HEK293 (cell line): ENCODE data around the gene BORCS8.

Source experiments
- CTCF ChIA-PET: fragments of 350-600 bp; formaldehyde crosslinking; extraction: SDS; loops from one replicate; lab custom pipeline; 2021; ENCODE audit warnings: antibody characterized with exemption; lab: Yijun Ruan, JAX
- POLR2A ChIA-PET: fragments of 300-600 bp; formaldehyde crosslinking; extraction: SDS; loops from one replicate; lab custom pipeline; 2020; ENCODE audit warnings: antibody characterized with exemption, inconsistent platforms; lab: Yijun Ruan, JAX
- H3K27ac ChIP-seq: fragments of 200-500 bp; sonication (Bioruptor generic); 2 replicates; pipeline ENCODE4 v1.5.1; 2014; ENCODE audit warnings: low read depth, low read length, control low read depth, inconsistent platforms; ENCODE audit errors: extremely low read depth
- H3K36me3 ChIP-seq, 2 experiments: fragments of 200-500 bp in 1 of 2; sonication (Bioruptor generic) in 1 of 2; 1 replicate in 1 of 2; 2 replicates in 1 of 2; pipeline ENCODE4 v1.5.1; 2014 to 2017; ENCODE audit warnings: inconsistent platforms in 2 of 2, low read length in 2 of 2; ENCODE audit not compliant: control insufficient read depth in 2 of 2, insufficient read depth in 1 of 2
- H3K4me1 ChIP-seq: fragments of 200-500 bp; sonication (Bioruptor generic); 2 replicates; pipeline ENCODE4 v1.5.1; 2014; ENCODE audit warnings: mild to moderate bottlenecking, low read length, inconsistent platforms; ENCODE audit not compliant: control insufficient read depth, insufficient read depth
- H3K4me3 ChIP-seq: 2 replicates; pipeline ENCODE4 v1.5.1; 2011; ENCODE audit warnings: low read depth, mild to moderate bottlenecking, control low read depth, low read length, moderate library complexity
- H3K9me3 ChIP-seq: fragments of 200-500 bp; sonication (Bioruptor generic); 2 replicates; pipeline ENCODE4 v1.5.1; 2014; ENCODE audit warnings: low read depth, low read length, inconsistent platforms; ENCODE audit not compliant: control insufficient read depth, insufficient read depth
- EGR2 ChIP-seq: fragments of 450-650 bp; formaldehyde crosslinking; IDR thresholded peaks from 2 replicates; pipeline ENCODE4 v1.5.1; 2016; ENCODE audit warnings: low read depth, missing biosample characterization, missing genetic modification characterization
- KLF16 ChIP-seq: fragments of 450-650 bp; formaldehyde crosslinking; IDR thresholded peaks from 2 replicates; pipeline ENCODE4 v1.5.1; 2017; ENCODE audit warnings: missing biosample characterization, missing genetic modification characterization
- ZNF2 ChIP-seq: fragments of 450-650 bp; formaldehyde crosslinking; IDR thresholded peaks from 2 replicates; pipeline ENCODE4 v1.5.1; 2016; ENCODE audit warnings: missing biosample characterization, missing genetic modification characterization
- ZNF202 ChIP-seq: fragments of 450-650 bp; formaldehyde crosslinking; IDR thresholded peaks from 2 replicates; pipeline ENCODE4 v1.5.1; 2016; ENCODE audit warnings: missing biosample characterization, missing genetic modification characterization, borderline replicate concordance
- ZNF223 ChIP-seq: fragments of 450-650 bp; formaldehyde crosslinking; IDR thresholded peaks from 2 replicates; pipeline ENCODE4 v1.5.1; 2016; ENCODE audit warnings: missing biosample characterization, missing genetic modification characterization
- ZNF239 ChIP-seq: fragments of 450-650 bp; formaldehyde crosslinking; IDR thresholded peaks from 2 replicates; pipeline ENCODE4 v1.5.1; 2016; ENCODE audit warnings: missing biosample characterization, missing genetic modification characterization
- ZNF266 ChIP-seq: fragments of 450-650 bp; formaldehyde crosslinking; IDR thresholded peaks from 2 replicates; pipeline ENCODE4 v1.5.1; 2016; ENCODE audit warnings: missing biosample characterization, missing genetic modification characterization, low read depth
- ZNF324 ChIP-seq: fragments of 450-650 bp; formaldehyde crosslinking; IDR thresholded peaks from 2 replicates; pipeline ENCODE4 v1.5.1; 2016; ENCODE audit warnings: missing biosample characterization, missing genetic modification characterization
- ZNF391 ChIP-seq: fragments of 450-650 bp; formaldehyde crosslinking; IDR thresholded peaks from 2 replicates; pipeline ENCODE4 v1.5.1; 2016; ENCODE audit warnings: low read depth, missing biosample characterization, missing genetic modification characterization, borderline replicate concordance
- ZNF521 ChIP-seq: fragments of 450-650 bp; formaldehyde crosslinking; IDR thresholded peaks from 2 replicates; pipeline ENCODE4 v1.5.1; 2017; ENCODE audit warnings: missing biosample characterization, mild to moderate bottlenecking, missing genetic modification characterization
- ZNF830 ChIP-seq: fragments of 450-650 bp; IDR thresholded peaks from 2 replicates; pipeline ENCODE4 v1.5.0; 2018; ENCODE audit warnings: missing biosample characterization, missing genetic modification characterization, low read depth, mild to moderate bottlenecking, moderate library complexity
- ZNF843 ChIP-seq: fragments of 450-650 bp; formaldehyde crosslinking; IDR thresholded peaks from 2 replicates; pipeline ENCODE4 v1.5.1; 2016; ENCODE audit warnings: missing biosample characterization, missing genetic modification characterization
- TF ChIP-seq, protein P1 (sequence below): fragments of 450-650 bp; formaldehyde crosslinking; IDR thresholded peaks from 2 replicates; pipeline ENCODE4 v1.5.1; 2016; ENCODE audit warnings: missing biosample characterization, missing genetic modification characterization
- TF ChIP-seq, protein P2 (sequence below): fragments of 450-650 bp; formaldehyde crosslinking; IDR thresholded peaks from 2 replicates; pipeline ENCODE4 v1.5.1; 2016; ENCODE audit warnings: missing biosample characterization, missing genetic modification characterization
- TF ChIP-seq, protein P3 (sequence below): fragments of 450-650 bp; formaldehyde crosslinking; IDR thresholded peaks from 2 replicates; pipeline ENCODE4 v1.5.1; 2016; ENCODE audit warnings: missing biosample characterization, missing genetic modification characterization
- TF ChIP-seq, protein P4 (sequence below): fragments of 450-650 bp; formaldehyde crosslinking; IDR thresholded peaks from 2 replicates; pipeline ENCODE4 v1.5.1; 2016; ENCODE audit warnings: missing biosample characterization, missing genetic modification characterization, low read depth
- TF ChIP-seq, protein P5 (sequence below): fragments of 450-650 bp; formaldehyde crosslinking; IDR thresholded peaks from 2 replicates; pipeline ENCODE4 v1.5.1; 2016; ENCODE audit warnings: missing biosample characterization, missing genetic modification characterization, borderline replicate concordance

BORCS8 gene

DNA sequence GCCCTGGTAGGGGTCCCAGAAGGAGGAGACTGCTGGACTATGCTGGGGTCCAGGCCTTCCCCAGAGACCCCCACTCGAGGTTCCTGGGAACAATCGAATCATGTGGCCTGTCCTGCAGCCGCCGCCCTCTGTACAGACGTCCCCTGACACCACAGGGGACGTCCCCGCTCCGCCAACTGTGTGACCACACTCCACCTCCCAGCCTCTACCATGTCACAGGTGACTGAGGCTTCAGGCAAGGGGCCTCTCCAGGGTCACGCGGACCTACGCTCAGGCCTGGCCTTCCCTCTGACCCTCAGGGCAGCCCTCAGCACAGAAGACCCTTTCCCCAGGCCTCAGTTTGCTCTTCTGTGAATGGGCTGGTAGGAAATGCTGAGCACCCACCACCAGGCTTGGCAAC lies 40.5 kb downstream of the BORCS8 start:
- Histone ChIP-seq H3K36me3 (peaks cover 0 to 5% of the 10 kb centered on the region in 2 experiments; a peak in 2 of 3 replicates), H3K9me3 (no peaks in the 10 kb centered on the region), H3K27ac (no peak overlapping the region)
- TF ChIP-seq ZNF391 (tag by site-specific recombination) (no peak), ZNF843 (tag by site-specific recombination) (no peak), ZNF830 (tag by site-specific recombination) (no peak), ZNF2 (tag by site-specific recombination) (no peak), ZNF521 (tag by site-specific recombination) (no peak), ZNF324 (tag by site-specific recombination) (no peak), KLF16 (tag by site-specific recombination) (no peak), ZNF223 (no peak), ZNF266 (tag by site-specific recombination) (no peak), EGR2 (tag by site-specific recombination) (no peak), ZNF202 (tag by site-specific recombination) (no peak), ZNF239 (tag by site-specific recombination) (no peak)
- TF ChIP-seq, protein P1, sequence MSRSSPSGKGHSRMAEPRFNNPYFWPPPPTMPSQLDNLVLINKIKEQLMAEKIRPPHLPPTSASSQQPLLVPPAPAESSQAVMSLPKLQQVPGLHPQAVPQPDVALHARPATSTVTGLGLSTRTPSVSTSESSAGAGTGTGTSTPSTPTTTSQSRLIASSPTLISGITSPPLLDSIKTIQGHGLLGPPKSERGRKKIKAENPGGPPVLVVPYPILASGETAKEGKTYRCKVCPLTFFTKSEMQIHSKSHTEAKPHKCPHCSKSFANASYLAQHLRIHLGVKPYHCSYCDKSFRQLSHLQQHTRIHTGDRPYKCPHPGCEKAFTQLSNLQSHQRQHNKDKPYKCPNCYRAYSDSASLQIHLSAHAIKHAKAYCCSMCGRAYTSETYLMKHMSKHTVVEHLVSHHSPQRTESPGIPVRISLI = no peak
- TF ChIP-seq, protein P2, sequence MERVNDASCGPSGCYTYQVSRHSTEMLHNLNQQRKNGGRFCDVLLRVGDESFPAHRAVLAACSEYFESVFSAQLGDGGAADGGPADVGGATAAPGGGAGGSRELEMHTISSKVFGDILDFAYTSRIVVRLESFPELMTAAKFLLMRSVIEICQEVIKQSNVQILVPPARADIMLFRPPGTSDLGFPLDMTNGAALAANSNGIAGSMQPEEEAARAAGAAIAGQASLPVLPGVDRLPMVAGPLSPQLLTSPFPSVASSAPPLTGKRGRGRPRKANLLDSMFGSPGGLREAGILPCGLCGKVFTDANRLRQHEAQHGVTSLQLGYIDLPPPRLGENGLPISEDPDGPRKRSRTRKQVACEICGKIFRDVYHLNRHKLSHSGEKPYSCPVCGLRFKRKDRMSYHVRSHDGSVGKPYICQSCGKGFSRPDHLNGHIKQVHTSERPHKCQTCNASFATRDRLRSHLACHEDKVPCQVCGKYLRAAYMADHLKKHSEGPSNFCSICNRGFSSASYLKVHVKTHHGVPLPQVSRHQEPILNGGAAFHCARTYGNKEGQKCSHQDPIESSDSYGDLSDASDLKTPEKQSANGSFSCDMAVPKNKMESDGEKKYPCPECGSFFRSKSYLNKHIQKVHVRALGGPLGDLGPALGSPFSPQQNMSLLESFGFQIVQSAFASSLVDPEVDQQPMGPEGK (tag by site-specific recombination) = no peak
- TF ChIP-seq, protein P3, sequence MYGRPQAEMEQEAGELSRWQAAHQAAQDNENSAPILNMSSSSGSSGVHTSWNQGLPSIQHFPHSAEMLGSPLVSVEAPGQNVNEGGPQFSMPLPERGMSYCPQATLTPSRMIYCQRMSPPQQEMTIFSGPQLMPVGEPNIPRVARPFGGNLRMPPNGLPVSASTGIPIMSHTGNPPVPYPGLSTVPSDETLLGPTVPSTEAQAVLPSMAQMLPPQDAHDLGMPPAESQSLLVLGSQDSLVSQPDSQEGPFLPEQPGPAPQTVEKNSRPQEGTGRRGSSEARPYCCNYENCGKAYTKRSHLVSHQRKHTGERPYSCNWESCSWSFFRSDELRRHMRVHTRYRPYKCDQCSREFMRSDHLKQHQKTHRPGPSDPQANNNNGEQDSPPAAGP (tag by site-specific recombination) = no peak
- TF ChIP-seq, protein P4, sequence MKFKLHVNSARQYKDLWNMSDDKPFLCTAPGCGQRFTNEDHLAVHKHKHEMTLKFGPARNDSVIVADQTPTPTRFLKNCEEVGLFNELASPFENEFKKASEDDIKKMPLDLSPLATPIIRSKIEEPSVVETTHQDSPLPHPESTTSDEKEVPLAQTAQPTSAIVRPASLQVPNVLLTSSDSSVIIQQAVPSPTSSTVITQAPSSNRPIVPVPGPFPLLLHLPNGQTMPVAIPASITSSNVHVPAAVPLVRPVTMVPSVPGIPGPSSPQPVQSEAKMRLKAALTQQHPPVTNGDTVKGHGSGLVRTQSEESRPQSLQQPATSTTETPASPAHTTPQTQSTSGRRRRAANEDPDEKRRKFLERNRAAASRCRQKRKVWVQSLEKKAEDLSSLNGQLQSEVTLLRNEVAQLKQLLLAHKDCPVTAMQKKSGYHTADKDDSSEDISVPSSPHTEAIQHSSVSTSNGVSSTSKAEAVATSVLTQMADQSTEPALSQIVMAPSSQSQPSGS (tag by site-specific recombination) = no peak
- TF ChIP-seq, protein P5, sequence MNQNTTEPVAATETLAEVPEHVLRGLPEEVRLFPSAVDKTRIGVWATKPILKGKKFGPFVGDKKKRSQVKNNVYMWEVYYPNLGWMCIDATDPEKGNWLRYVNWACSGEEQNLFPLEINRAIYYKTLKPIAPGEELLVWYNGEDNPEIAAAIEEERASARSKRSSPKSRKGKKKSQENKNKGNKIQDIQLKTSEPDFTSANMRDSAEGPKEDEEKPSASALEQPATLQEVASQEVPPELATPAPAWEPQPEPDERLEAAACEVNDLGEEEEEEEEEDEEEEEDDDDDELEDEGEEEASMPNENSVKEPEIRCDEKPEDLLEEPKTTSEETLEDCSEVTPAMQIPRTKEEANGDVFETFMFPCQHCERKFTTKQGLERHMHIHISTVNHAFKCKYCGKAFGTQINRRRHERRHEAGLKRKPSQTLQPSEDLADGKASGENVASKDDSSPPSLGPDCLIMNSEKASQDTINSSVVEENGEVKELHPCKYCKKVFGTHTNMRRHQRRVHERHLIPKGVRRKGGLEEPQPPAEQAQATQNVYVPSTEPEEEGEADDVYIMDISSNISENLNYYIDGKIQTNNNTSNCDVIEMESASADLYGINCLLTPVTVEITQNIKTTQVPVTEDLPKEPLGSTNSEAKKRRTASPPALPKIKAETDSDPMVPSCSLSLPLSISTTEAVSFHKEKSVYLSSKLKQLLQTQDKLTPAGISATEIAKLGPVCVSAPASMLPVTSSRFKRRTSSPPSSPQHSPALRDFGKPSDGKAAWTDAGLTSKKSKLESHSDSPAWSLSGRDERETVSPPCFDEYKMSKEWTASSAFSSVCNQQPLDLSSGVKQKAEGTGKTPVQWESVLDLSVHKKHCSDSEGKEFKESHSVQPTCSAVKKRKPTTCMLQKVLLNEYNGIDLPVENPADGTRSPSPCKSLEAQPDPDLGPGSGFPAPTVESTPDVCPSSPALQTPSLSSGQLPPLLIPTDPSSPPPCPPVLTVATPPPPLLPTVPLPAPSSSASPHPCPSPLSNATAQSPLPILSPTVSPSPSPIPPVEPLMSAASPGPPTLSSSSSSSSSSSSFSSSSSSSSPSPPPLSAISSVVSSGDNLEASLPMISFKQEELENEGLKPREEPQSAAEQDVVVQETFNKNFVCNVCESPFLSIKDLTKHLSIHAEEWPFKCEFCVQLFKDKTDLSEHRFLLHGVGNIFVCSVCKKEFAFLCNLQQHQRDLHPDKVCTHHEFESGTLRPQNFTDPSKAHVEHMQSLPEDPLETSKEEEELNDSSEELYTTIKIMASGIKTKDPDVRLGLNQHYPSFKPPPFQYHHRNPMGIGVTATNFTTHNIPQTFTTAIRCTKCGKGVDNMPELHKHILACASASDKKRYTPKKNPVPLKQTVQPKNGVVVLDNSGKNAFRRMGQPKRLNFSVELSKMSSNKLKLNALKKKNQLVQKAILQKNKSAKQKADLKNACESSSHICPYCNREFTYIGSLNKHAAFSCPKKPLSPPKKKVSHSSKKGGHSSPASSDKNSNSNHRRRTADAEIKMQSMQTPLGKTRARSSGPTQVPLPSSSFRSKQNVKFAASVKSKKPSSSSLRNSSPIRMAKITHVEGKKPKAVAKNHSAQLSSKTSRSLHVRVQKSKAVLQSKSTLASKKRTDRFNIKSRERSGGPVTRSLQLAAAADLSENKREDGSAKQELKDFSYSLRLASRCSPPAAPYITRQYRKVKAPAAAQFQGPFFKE (tag by site-specific recombination) = no peak
- TF ChIP-seq, all 188 proteins: peak for 0
- CTCF ChIA-PET = interaction anchor here (0.6 kb wide), 1 partner anchor 23 kb away, joined by 5 read pairs; no protein-coding TSS in a partner anchor
- H3K4me3 ChIP-seq = no peak overlapping the region
- no peaks in the 10 kb centered on the region for H3K4me1 ChIP-seq
- POLR2A ChIA-PET = interaction anchor here (0.5 kb wide), 1 partner anchor 29 kb away, joined by 4 read pairs; no protein-coding TSS in a partner anchor
